TTC549 (cell line): ENCODE measurements around the gene CHST1.

Source experiments
- FAIRE-seq: peaks from 2 replicates; lab custom pipeline; 2012; peaks lifted over from hg19 to GRCh38; lab: Jason Lieb, UNC

Gene CHST1

DNA sequence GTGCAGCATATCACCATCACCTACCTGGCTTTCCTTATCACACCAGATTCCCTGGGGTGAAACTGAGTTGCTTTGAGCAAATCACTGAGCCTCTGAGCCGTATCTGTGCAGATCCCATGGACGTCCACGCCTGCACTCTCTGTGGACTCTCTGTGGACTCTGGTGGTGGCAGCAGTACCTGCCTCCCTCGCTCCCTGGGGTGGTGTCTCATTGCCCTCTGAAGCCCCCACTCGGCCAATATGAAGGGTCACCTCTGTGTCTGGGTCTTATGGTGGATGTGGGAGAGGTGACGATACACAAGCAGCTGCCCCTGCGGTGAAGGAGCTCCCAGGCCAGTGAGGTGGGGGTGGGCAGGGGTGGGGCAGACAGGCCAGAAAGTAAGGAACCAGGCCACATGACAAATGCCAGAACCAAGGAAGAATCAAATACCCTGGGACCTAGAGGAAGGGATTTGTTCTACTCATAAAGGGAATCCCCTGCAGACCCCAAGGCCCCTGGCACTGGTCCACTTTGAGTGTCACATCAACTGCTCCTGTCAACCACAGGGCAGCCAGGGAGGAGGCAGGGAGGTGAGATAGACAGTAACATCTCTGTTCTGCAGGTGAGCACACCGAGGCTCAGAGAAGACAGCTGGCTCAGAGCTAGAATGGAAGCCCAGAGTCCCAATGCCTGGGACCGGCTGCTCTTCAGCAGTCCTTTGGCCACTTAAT lies 9.2 kb upstream of the CHST1 start:
- FAIRE-seq, result no peak

GRCh38 chr11:45673441-45673840 lies 8.0 kb upstream of the CHST1 start:
- no peak for FAIRE-seq

DNA sequence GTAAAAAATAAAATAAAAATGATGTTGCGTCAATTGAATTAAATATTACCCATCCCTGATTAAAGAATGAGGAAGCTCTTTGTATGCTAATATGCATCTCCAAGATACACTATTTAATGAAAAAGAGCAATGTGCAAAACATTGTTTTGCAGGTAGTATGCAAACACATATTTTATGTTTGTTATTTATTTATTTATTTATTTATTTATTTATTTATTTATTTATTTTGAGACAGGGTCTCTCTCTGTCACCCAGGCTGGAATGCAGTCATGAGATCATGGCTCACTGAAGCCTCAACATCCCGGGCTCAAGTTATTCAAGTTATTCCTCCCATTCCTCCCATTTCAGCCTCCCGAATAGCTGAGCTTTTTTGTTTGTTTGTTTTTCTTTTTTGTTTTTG lies 7.2 kb upstream of the CHST1 start:
- no peak for FAIRE-seq

- FAIRE-seq, result no peak
Measured at GRCh38 chr11:45671246-45672171, 6.1 kb upstream of the CHST1 start.

- FAIRE-seq, result no peak
Measured at GRCh38 chr11:45670386-45671135, 5.1 kb upstream of the CHST1 start.

GRCh38 chr11:45669956-45670355 lies 4.5 kb upstream of the CHST1 start:
- no peak for FAIRE-seq

GRCh38 chr11:45669146-45669545 lies 3.7 kb upstream of the CHST1 start:
- no peak for FAIRE-seq

DNA sequence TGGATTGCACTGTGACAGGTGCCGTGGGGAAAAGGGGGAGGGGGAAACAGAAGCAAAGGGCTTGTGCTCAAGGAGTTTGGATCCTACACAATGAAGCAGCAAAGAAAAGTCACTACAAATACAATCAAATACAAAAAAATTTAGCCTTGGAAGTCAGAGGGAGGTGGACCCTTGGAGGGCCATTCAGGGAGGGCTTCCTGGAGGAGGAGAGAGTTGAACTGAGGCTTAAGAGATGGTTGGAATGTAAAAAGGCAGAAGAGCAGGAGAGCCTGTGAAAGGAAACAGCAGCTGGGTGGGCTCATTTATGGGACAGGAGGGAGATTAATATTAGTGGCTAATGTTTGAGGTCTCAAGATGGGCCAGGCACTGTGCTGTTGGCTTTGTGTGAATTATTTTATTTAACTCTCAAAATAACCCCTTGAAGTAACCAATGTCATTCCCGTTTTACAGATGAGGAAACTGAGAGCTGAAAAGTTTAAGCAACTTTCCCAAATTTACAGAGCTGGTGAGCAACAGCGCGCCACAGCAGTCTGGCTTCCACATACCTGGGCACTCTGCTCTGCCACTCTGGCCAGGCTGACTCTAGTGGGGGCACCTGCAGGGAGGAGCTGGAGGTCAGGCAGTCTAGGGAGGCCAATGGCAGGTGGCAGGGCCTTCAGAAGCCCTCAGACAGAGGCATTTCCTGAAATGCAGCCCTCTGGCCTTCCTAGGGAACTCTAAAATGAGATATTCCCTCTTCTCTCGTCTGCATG lies 2.7 kb upstream of the CHST1 start:
- no peak for FAIRE-seq

GRCh38 chr11:45666648-45667642 lies 1.5 kb upstream of the CHST1 start:
- FAIRE-seq, result no peak

DNA sequence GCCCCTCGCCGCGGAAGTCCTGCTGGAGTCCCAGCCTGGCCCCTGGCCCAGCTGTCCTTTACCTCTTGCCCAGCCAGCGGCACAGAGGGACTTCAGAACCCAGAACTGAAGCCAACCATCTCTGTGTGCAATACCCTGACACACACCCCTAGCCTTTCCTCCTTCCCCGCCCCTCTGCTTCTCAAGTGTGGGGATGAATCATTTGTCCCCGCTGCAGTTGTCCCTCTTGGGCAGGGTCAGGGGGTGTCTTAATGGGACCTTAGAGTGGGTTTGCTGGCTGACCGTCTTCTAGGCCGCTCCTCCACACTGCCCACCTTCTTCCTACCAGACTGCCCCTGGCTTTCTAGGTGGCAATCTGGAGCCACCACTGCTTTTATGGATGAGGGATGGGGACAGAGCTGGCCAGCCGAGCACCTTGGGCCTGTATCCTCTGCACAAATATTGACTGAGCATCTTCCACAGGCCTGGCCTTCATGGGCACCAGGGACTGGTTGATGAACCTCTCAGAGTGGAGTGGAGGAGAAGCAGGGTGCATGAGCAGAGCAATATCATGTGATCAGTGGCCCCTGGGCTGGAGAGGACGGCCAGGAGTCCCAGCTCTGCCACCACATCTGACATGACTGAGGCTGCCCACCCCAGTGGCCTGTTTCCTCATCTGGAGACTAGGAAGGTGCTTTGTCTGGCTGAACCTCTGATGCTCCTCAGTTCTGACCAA lies 668 bp upstream of the CHST1 start:
- no peak for FAIRE-seq

DNA sequence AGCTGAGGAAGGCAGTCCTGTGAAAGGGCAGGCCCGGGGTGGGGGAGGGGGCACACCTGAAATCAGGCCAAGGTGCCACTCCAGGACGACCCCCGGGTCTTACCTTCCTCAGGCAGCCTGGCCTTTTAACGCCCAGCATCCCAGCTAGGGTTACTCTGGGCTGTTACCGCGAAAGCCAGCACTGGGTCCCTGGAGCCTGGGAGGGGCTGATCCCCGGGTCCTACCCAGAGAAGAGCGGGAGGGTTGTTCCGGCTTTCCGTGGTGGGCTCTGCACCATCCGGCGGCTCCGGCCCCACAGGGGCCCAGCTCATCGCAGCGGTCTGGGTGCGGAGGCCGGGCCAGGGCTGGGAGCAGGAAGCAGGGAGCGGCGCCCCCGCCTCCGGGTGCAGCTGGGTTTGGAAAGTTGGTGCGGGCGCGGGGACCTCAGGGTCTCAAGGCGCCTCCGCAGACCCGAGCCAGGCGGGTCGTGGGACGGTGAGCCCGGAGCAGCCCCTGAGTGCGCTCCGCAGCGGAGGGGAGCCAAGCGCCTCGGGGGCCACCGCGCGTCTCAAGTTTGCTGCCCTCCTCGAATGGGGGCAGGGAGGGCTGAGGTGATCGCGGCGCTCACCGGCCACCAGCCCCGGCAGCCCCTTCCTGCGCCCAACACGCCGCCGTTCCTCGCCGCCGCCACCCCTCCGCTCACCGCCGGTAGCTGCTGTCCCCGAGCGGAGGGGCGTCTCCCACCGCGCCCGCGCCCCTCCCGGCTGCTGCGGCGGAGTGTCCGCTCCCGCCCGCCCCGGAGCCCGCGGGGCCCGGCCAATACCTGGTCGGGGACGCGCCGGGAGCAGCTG lies 831 bp downstream of the CHST1 start:
- FAIRE-seq, result no peak

GRCh38 chr11:45663486-45664375 lies 1.7 kb downstream of the CHST1 start:
- FAIRE-seq, result no peak

GRCh38 chr11:45662665-45663485 lies 2.5 kb downstream of the CHST1 start:
- no peak for FAIRE-seq

GRCh38 chr11:45662096-45662664 lies 3.2 kb downstream of the CHST1 start:
- no peak for FAIRE-seq

- FAIRE-seq, result no peak
Measured at GRCh38 chr11:45661439-45662055, 3.9 kb downstream of the CHST1 start.

- no peak for FAIRE-seq
Measured at GRCh38 chr11:45660729-45661438, 4.5 kb downstream of the CHST1 start.
